Measurements from ENCODE around the gene COG1. TPM values are rescaled to one million over a fixed set of nuclear protein-coding genes. Genes with fewer than 3 reads are reported as not detected.
A peak's percentile ranks its signal among the peaks of the same experiment; 100 is the strongest.

Gene COG1
- total RNA-seq, 2 experiments from 2014 or later: 83.0 to 86.2 TPM

DNA sequence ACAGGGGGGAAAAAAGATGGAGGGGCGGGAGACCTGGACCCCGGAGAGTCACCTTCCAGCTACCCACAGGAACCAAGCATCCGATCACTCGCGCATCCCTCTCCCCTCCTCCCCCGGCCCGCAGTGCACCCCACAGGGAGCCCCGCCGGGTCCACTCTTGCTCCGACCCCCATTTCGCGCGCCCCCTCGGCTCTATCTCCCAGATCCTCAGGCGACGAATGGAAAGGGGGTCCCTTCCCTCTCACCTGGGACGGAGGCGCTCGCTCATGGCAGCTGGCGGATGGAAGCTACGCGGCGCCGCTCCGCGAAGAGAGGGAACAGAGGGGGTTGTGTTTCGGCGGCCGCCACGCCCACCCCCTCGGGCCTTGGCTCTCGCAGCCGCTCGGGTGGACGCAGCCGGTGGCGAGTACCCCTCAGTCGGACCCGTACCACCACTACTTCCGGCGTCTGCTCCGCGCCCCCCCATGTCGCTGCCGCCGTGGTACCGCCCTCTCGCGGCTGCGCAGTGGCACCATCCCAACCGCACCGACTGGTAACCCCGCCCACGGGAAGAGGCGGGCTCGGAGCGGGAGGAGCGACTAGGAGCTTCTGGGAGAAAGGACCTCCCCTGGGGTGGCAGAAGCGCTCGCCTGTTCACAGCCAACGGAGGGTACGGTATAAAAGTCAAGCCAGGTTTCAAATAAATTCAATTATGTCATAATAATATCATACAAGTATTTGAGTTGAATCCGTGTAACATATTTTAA lies 39.2 kb downstream of the COG1 start:
- CTCF ChIA-PET: interaction anchor here (0.6 to 2.4 kb wide), 7 partner anchors 9 to 43 kb away, joined by 3 to 17 read pairs (median 5); no protein-coding TSS in a partner anchor
- Histone ChIP-seq H3K4me3 (ENCODE audit: low read length) (peak overlapping the region; percentile 99), H3K27ac (ENCODE audit: low read depth in 1 of 2, low read length in 2 of 2) (peak overlapping the region; percentile 64 to 72), H3K36me3 (ENCODE audit: insufficient read depth, low read length) (peaks cover 17% of the 10 kb centered on the region), H3K4me1 (ENCODE audit: insufficient read depth, low read length) (peaks cover 43% of the 10 kb centered on the region), H3K27me3 (ENCODE audit: control insufficient read depth in 1 of 2, insufficient read depth in 2 of 2, low read length in 2 of 2) (no peaks in the 10 kb centered on the region), H3K9me3 (ENCODE audit: control insufficient read depth in 1 of 2, insufficient read depth in 1 of 2, low read length in 2 of 2) (no peaks in the 10 kb centered on the region)
- H3K27me3 Mint-ChIP-seq: no peaks in the 10 kb centered on the region
- no peaks in the 10 kb centered on the region for H3K9me3 Mint-ChIP-seq
- H3K4me3 Mint-ChIP-seq: peak overlapping the region; percentile 97
- H3K27ac Mint-ChIP-seq: peak overlapping the region; percentile 96
- peak; percentile 92 to 97 (median 96) for DNase-seq
- peaks cover 80% of the 10 kb centered on the region for H3K4me1 Mint-ChIP-seq (ENCODE audit: low read depth)
- peak; percentile 94 for ATAC-seq (ENCODE audit: poor library complexity)
- TF ChIP-seq, protein P1, sequence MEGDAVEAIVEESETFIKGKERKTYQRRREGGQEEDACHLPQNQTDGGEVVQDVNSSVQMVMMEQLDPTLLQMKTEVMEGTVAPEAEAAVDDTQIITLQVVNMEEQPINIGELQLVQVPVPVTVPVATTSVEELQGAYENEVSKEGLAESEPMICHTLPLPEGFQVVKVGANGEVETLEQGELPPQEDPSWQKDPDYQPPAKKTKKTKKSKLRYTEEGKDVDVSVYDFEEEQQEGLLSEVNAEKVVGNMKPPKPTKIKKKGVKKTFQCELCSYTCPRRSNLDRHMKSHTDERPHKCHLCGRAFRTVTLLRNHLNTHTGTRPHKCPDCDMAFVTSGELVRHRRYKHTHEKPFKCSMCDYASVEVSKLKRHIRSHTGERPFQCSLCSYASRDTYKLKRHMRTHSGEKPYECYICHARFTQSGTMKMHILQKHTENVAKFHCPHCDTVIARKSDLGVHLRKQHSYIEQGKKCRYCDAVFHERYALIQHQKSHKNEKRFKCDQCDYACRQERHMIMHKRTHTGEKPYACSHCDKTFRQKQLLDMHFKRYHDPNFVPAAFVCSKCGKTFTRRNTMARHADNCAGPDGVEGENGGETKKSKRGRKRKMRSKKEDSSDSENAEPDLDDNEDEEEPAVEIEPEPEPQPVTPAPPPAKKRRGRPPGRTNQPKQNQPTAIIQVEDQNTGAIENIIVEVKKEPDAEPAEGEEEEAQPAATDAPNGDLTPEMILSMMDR (IDR thresholded peaks at IDR 0.05): no peak
- POLR2A ChIA-PET: interaction anchor here (0.9 to 2.8 kb wide), 15 partner anchors 10 to 640 kb away, joined by 3 to 39 read pairs (median 5); partner anchors contain the start of genes CDC42EP4 and COG1
- intact Hi-C loops (cut with DNase I, micrococcal nuclease): loop anchor here (1.0 to 5.0 kb wide), 8 partner anchors 15 to 970 kb away; partner anchors contain the start of genes CDC42EP4 (in 1 of the 2), COG1 (in 1 of the 2), RPL38 (in 1 of the 2) and SLC39A11 (in 1 of the 2)
- peaks cover 44% of the 10 kb centered on the region for H3K36me3 Mint-ChIP-seq (ENCODE audit: low read depth)

DNA sequence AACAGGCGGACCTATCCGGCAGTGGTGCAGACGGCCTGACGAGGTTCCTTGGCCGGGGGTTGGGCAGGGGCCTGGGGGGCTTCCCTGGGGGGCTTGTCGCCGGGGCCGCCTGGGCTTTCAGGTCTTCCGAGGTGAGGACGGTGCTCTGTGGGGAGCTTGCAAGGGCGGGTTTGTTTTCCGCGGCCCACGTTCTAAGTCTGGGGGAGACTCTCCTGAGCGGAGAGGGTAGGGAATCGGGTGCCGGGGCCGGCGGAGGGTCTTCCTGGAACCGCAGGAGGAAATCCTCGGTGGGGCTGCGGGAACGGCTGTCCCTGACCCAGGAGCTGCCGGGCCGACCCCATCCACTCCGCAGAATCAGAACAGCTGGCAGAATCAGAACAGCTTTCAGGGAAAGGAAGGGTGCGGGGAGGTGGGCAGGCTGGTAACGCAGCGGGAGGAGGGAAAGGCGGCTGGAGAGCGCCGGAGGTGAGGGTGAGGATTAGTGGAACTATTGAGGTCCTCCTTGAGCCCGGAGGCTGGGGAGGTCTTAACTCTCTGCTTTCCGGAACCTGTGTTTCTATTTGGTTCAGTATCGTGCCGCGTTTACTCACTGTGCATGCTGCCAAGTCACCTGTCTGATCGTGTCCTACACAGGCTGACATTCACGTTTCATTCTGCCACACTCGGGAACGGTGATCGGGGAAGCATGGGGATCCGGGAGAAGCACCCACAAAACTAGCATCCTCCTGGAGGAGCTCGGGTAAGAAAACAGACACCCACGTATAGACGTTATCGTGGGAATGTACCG lies 39.9 kb downstream of the COG1 start:
- ATAC-seq (ENCODE audit: poor library complexity) (peak; percentile 18), DNase-seq (peak in 5 of 14 experiments; percentile 17 to 53 (median 44))
- Histone ChIP-seq H3K36me3 (ENCODE audit: insufficient read depth, low read length) (peaks cover 17% of the 10 kb centered on the region), H3K27me3 (ENCODE audit: control insufficient read depth in 1 of 2, insufficient read depth in 2 of 2, low read length in 2 of 2) (no peaks in the 10 kb centered on the region), H3K4me1 (ENCODE audit: insufficient read depth, low read length) (peaks cover 51% of the 10 kb centered on the region), H3K9me3 (ENCODE audit: control insufficient read depth in 1 of 2, insufficient read depth in 1 of 2, low read length in 2 of 2) (no peaks in the 10 kb centered on the region), H3K27ac (ENCODE audit: low read depth in 1 of 2, low read length in 2 of 2) (peak overlapping the region; percentile 64 to 72), H3K4me3 (ENCODE audit: low read length) (peak overlapping the region; percentile 99)
- ChIA-PET CTCF (interaction anchor here (1.4 to 2.4 kb wide), 5 partner anchors 15 to 43 kb away, joined by 3 to 17 read pairs (median 5); no protein-coding TSS in a partner anchor), POLR2A (interaction anchor here (1.2 to 2.8 kb wide), 12 partner anchors 10 to 640 kb away, joined by 3 to 39 read pairs (median 6); partner anchors contain the start of genes CDC42EP4 and COG1)
- peaks cover 38% of the 10 kb centered on the region for H3K36me3 Mint-ChIP-seq (ENCODE audit: low read depth)
- H3K4me1 Mint-ChIP-seq (ENCODE audit: low read depth): peaks cover 80% of the 10 kb centered on the region
- H3K27ac Mint-ChIP-seq: peak overlapping the region; percentile 96
- H3K9me3 Mint-ChIP-seq: no peaks in the 10 kb centered on the region
- intact Hi-C loops (cut with DNase I, micrococcal nuclease): loop anchor here (1.0 to 5.0 kb wide), 6 partner anchors 21 to 970 kb away; partner anchors contain the start of genes CDC42EP4 (in 1 of the 2), COG1 (in 1 of the 2), RPL38 (in 1 of the 2) and SLC39A11 (in 1 of the 2)
- TF ChIP-seq, protein P1 (IDR thresholded peaks at IDR 0.05): no peak
- H3K4me3 Mint-ChIP-seq: peak overlapping the region; percentile 97
- no peaks in the 10 kb centered on the region for H3K27me3 Mint-ChIP-seq

DNA sequence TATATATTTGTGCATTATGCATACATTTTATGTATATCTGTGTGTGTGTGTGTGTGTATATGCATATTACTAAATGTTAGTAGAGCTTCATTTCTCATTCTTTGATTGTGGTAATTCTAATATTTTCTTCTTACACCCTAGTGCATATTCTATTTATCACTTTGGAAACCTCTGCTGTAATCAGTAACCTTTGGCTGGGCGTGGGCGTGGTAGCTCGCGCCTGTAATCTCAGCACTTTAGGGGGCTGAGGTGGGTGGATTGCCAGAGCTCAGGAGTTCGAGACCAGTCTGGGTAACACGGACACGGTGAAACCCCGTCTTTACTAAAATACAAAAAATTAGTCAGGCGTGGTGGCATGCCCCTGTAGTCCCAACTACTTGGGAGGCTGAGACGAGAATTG lies 41.9 kb downstream of the COG1 start:
- Mint-ChIP-seq H3K4me1 (ENCODE audit: low read depth) (peaks cover 73% of the 10 kb centered on the region), H3K27ac (no peak overlapping the region), H3K9me3 (no peaks in the 10 kb centered on the region), H3K36me3 (ENCODE audit: low read depth) (peaks cover 37% of the 10 kb centered on the region), H3K27me3 (no peaks in the 10 kb centered on the region), H3K4me3 (peak overlapping the region; percentile 62)
- TF ChIP-seq, protein P1 (IDR thresholded peaks at IDR 0.05): no peak
- POLR2A ChIA-PET: no interaction called here
- Histone ChIP-seq H3K4me1 (ENCODE audit: insufficient read depth, low read length) (peaks cover 50% of the 10 kb centered on the region), H3K36me3 (ENCODE audit: insufficient read depth, low read length) (peaks cover 17% of the 10 kb centered on the region), H3K9me3 (ENCODE audit: control insufficient read depth in 1 of 2, insufficient read depth in 1 of 2, low read length in 2 of 2) (no peaks in the 10 kb centered on the region), H3K27me3 (ENCODE audit: control insufficient read depth in 1 of 2, insufficient read depth in 2 of 2, low read length in 2 of 2) (no peaks in the 10 kb centered on the region), H3K4me3 (ENCODE audit: low read length) (no peak overlapping the region), H3K27ac (ENCODE audit: low read depth in 1 of 2, low read length in 2 of 2) (no peak overlapping the region)
- CTCF ChIA-PET: interaction anchor here (0.8 kb wide), 1 partner anchor 14 kb away, joined by 4 read pairs; no protein-coding TSS in a partner anchor
- DNase-seq (no peak), ATAC-seq (ENCODE audit: poor library complexity) (no peak)
- intact Hi-C loops (cut with DNase I, micrococcal nuclease): loop anchor here in 1 of 2 experiments (5.0 kb wide), 2 partner anchors 78 to 968 kb away; partner anchors contain the start of genes CDC42EP4 and RPL38
